Measurements from ENCODE around the gene ZNF527.
"Not testable (repeated sequence)": the region's sequence is repeated elsewhere in the genome, so short reads cannot be mapped to it uniquely, and the experiment has no call there.

The ZNF527 gene

DNA sequence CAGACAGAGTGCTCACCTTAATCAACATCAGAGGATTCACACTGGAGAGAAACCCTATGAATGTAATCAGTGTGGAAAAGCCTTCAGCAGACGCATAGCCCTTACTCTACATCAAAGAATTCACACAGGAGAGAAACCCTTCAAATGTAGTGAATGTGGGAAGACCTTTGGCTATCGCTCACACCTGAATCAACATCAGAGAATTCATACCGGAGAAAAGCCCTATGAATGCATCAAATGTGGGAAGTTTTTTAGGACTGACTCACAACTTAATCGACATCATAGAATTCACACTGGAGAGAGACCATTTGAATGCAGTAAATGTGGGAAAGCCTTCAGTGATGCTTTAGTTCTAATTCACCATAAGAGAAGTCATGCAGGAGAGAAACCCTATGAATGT, 18.3 kb downstream of the ZNF527 start:
- no peak overlapping the region for H3K27ac ChIP-seq (ENCODE audit: low read length)
- TF ChIP-seq, protein P1, sequence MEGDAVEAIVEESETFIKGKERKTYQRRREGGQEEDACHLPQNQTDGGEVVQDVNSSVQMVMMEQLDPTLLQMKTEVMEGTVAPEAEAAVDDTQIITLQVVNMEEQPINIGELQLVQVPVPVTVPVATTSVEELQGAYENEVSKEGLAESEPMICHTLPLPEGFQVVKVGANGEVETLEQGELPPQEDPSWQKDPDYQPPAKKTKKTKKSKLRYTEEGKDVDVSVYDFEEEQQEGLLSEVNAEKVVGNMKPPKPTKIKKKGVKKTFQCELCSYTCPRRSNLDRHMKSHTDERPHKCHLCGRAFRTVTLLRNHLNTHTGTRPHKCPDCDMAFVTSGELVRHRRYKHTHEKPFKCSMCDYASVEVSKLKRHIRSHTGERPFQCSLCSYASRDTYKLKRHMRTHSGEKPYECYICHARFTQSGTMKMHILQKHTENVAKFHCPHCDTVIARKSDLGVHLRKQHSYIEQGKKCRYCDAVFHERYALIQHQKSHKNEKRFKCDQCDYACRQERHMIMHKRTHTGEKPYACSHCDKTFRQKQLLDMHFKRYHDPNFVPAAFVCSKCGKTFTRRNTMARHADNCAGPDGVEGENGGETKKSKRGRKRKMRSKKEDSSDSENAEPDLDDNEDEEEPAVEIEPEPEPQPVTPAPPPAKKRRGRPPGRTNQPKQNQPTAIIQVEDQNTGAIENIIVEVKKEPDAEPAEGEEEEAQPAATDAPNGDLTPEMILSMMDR (IDR thresholded peaks at IDR 0.05; ENCODE audit: low read length): no peak
- no peak for TF ChIP-seq EZH2phosphoT487 (IDR thresholded peaks at IDR 0.05; ENCODE audit: low read length)
- TF ChIP-seq EZH2 (optimal IDR thresholded peaks at IDR 0.05; ENCODE audit: low read depth, low read length): no peak
- no peaks in the 10 kb centered on the region for H3K9me2 ChIP-seq (replicated peaks; ENCODE audit: insufficient read depth, low read length)
- H3K4me2 ChIP-seq (ENCODE audit: low read depth, low read length): no peak overlapping the region
- DNase-seq: no peak
- H3K36me3 ChIP-seq (replicated peaks; ENCODE audit: insufficient read depth, low read length): peaks cover 4% of the 10 kb centered on the region
- no peaks in the 10 kb centered on the region for H3K79me2 ChIP-seq (ENCODE audit: low read length)
- no peaks in the 10 kb centered on the region for H3F3A ChIP-seq (ENCODE audit: insufficient read depth, low read length)
- H3K9me3 ChIP-seq (replicated peaks; ENCODE audit: insufficient read depth, low read length): no peaks in the 10 kb centered on the region; the same call in 1 of the 2 replicates
- no peak overlapping the region for H3K9ac ChIP-seq (ENCODE audit: low read length)
- no peaks in the 10 kb centered on the region for H3K4me1 ChIP-seq (ENCODE audit: low read length)
- no peak overlapping the region for H3K4me3 ChIP-seq (ENCODE audit: low read length)
- no peaks in the 10 kb centered on the region for H3K27me3 ChIP-seq (replicated peaks; ENCODE audit: insufficient read depth, low read length)
- H2AFZ ChIP-seq (ENCODE audit: low read length): no peak overlapping the region
- no peaks in the 10 kb centered on the region for H4K20me1 ChIP-seq (ENCODE audit: insufficient read depth, low read length)

- not testable (repeated sequence) for H3K4me1 ChIP-seq (ENCODE audit: low read length); H3K9me2 ChIP-seq (replicated peaks; ENCODE audit: insufficient read depth, low read length); H3K4me3 ChIP-seq (ENCODE audit: low read length); H2AFZ ChIP-seq (ENCODE audit: low read length); H4K20me1 ChIP-seq (ENCODE audit: insufficient read depth, low read length); H3K27ac ChIP-seq (ENCODE audit: low read length); H3K9ac ChIP-seq (ENCODE audit: low read length); H3K79me2 ChIP-seq (ENCODE audit: low read length); H3K36me3 ChIP-seq (replicated peaks; ENCODE audit: insufficient read depth, low read length); H3K4me2 ChIP-seq (ENCODE audit: low read depth, low read length); H3F3A ChIP-seq (ENCODE audit: insufficient read depth, low read length); H3K27me3 ChIP-seq (replicated peaks; ENCODE audit: insufficient read depth, low read length); DNase-seq; H3K9me3 ChIP-seq (replicated peaks; ENCODE audit: insufficient read depth, low read length)
Observed at GRCh38 chr19:37391399-37391798, 20.5 kb downstream of the ZNF527 start.

DNA sequence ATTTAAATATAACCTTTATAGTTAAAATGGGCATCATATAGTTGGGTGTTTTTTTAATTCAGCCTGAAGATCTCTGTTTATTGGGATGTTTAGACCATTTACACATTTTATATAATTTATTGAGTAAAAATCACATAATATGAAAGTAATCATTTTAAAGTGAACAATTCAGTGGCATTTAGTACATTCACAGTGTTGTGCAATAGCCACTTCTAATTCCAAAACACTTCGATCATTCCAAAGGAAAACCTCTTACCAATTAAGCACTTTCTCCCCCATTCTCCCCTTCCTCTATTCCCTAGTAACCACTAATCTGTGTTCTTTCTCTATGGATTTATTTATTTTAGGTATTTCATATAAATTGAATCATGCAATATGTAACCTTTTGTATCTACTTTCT, 30.2 kb downstream of the ZNF527 start:
- no peak overlapping the region for H3K27ac ChIP-seq (ENCODE audit: low read length)
- no peaks in the 10 kb centered on the region for H3K79me2 ChIP-seq (ENCODE audit: low read length)

GRCh38 chr19:37403403-37403802, 32.5 kb downstream of the ZNF527 start:
- Histone ChIP-seq H3K4me1 (ENCODE audit: low read length) (no peaks in the 10 kb centered on the region), H3K27me3 (replicated peaks; ENCODE audit: insufficient read depth, low read length) (no peaks in the 10 kb centered on the region), H3K36me3 (replicated peaks; ENCODE audit: insufficient read depth, low read length) (no peaks in the 10 kb centered on the region), H3K9ac (ENCODE audit: low read length) (no peak overlapping the region), H3K4me2 (ENCODE audit: low read depth, low read length) (no peak overlapping the region), H3K9me2 (replicated peaks; ENCODE audit: insufficient read depth, low read length) (no peaks in the 10 kb centered on the region), H3K27ac (ENCODE audit: low read length) (no peak overlapping the region), H4K20me1 (ENCODE audit: insufficient read depth, low read length) (no peaks in the 10 kb centered on the region), H3F3A (ENCODE audit: insufficient read depth, low read length) (no peaks in the 10 kb centered on the region), H3K9me3 (replicated peaks; ENCODE audit: insufficient read depth, low read length) (no peaks in the 10 kb centered on the region), H3K79me2 (ENCODE audit: low read length) (no peaks in the 10 kb centered on the region), H2AFZ (ENCODE audit: low read length) (no peak overlapping the region), H3K4me3 (ENCODE audit: low read length) (no peak overlapping the region)
- no peak for TF ChIP-seq EZH2phosphoT487 (IDR thresholded peaks at IDR 0.05; ENCODE audit: low read length)
- no peak for TF ChIP-seq EZH2 (optimal IDR thresholded peaks at IDR 0.05; ENCODE audit: low read depth, low read length)
- no peak for DNase-seq

More for the DNA sequence above, 30.2 kb downstream of the ZNF527 start:
- Histone ChIP-seq H3K9me2 (replicated peaks; ENCODE audit: insufficient read depth, low read length) (no peaks in the 10 kb centered on the region), H3K4me1 (ENCODE audit: low read length) (no peaks in the 10 kb centered on the region), H4K20me1 (ENCODE audit: insufficient read depth, low read length) (no peaks in the 10 kb centered on the region), H3K4me2 (ENCODE audit: low read depth, low read length) (no peak overlapping the region), H3K36me3 (replicated peaks; ENCODE audit: insufficient read depth, low read length) (no peaks in the 10 kb centered on the region), H2AFZ (ENCODE audit: low read length) (no peak overlapping the region), H3K27me3 (replicated peaks; ENCODE audit: insufficient read depth, low read length) (no peaks in the 10 kb centered on the region), H3F3A (ENCODE audit: insufficient read depth, low read length) (no peaks in the 10 kb centered on the region), H3K9me3 (replicated peaks; ENCODE audit: insufficient read depth, low read length) (no peaks in the 10 kb centered on the region), H3K9ac (ENCODE audit: low read length) (no peak overlapping the region), H3K4me3 (ENCODE audit: low read length) (no peak overlapping the region)
- DNase-seq: no peak
- TF ChIP-seq, protein P1 (IDR thresholded peaks at IDR 0.05; ENCODE audit: low read length): no peak
- no peak for TF ChIP-seq EZH2 (optimal IDR thresholded peaks at IDR 0.05; ENCODE audit: low read depth, low read length)
- no peak for TF ChIP-seq EZH2phosphoT487 (IDR thresholded peaks at IDR 0.05; ENCODE audit: low read length)

DNA sequence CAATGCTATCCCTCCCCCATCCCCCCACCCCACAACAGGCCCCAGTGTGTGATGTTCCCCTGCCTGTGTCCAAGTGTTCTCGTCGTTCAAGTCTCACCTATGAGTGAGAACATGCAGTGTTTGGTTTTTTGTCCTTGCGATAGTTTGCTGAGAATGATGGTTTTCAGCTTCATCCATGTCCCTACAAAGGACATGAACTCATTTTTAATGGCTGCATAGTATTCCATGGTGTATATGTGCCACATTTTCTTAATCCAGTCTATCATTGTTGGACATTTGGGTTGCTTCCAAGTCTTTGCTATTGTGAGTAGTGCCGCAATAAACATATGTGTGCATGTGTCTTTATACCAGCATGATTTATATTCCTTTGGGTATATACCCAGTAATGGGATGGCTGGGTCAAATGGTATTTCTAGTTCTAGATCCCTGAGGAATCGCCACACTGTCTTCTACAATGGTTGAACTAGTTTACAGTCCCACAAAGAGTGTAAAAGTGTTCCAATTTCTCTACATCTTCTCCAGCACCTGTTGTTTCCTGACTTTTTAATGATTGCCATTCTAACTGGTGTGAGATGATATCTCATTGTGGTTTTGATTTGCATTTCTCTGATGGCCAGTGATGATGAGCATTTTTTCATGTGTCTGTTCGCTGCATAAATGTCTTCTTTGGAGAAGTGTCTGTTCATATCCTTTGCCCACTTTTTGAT, 35.4 kb downstream of the ZNF527 start:
- not testable (repeated sequence) for H3K9me2 ChIP-seq (replicated peaks; ENCODE audit: insufficient read depth, low read length); H3K4me3 ChIP-seq (ENCODE audit: low read length); H3K4me1 ChIP-seq (ENCODE audit: low read length); H3K36me3 ChIP-seq (replicated peaks; ENCODE audit: insufficient read depth, low read length); H3K9ac ChIP-seq (ENCODE audit: low read length); H3K27ac ChIP-seq (ENCODE audit: low read length); H4K20me1 ChIP-seq (ENCODE audit: insufficient read depth, low read length); H2AFZ ChIP-seq (ENCODE audit: low read length); H3K9me3 ChIP-seq (replicated peaks; ENCODE audit: insufficient read depth, low read length); H3K79me2 ChIP-seq (ENCODE audit: low read length); DNase-seq; H3K27me3 ChIP-seq (replicated peaks; ENCODE audit: insufficient read depth, low read length); H3F3A ChIP-seq (ENCODE audit: insufficient read depth, low read length); H3K4me2 ChIP-seq (ENCODE audit: low read depth, low read length)

All from MM.1S (cell line).